GM12872 (cell line): ENCODE results near the gene NFKBIZ.

ENCODE experiments used
- CTCF ChIP-seq: IDR thresholded peaks from 3 replicates; pipeline ENCODE4 v1.5.1; 2011; ENCODE audit warnings: low read depth, mild to moderate bottlenecking, low read length, moderate library complexity; ENCODE audit not compliant: insufficient read depth

NFKBIZ gene

GRCh38 chr3:101870138-101870537, 20.8 kb downstream of the NFKBIZ start:
- TF ChIP-seq CTCF: no peak

GRCh38 chr3:101873619-101874018, 24.3 kb downstream of the NFKBIZ start:
- TF ChIP-seq CTCF: no peak

- TF ChIP-seq CTCF: no peak
Observed at GRCh38 chr3:101876142-101876541, 26.8 kb downstream of the NFKBIZ start.

- no peak for TF ChIP-seq CTCF
Observed at GRCh38 chr3:101878589-101878988, 29.3 kb downstream of the NFKBIZ start.

GRCh38 chr3:101879102-101879501, 29.8 kb downstream of the NFKBIZ start:
- no peak for TF ChIP-seq CTCF

- no peak for TF ChIP-seq CTCF
Observed at GRCh38 chr3:101879623-101880284, 30.4 kb downstream of the NFKBIZ start.

- TF ChIP-seq CTCF: no peak
Observed at GRCh38 chr3:101884776-101885175, 35.5 kb downstream of the NFKBIZ start.
